ENCODE measurements around the gene SYT2. TPM values are rescaled to one million over a fixed set of nuclear protein-coding genes. Genes with fewer than 3 reads are reported as not detected.

The SYT2 gene
- total and polyA plus RNA-seq, 12 donors: under 0.01 to 0.07 (median 0.02) TPM; not detected in 9

DNA sequence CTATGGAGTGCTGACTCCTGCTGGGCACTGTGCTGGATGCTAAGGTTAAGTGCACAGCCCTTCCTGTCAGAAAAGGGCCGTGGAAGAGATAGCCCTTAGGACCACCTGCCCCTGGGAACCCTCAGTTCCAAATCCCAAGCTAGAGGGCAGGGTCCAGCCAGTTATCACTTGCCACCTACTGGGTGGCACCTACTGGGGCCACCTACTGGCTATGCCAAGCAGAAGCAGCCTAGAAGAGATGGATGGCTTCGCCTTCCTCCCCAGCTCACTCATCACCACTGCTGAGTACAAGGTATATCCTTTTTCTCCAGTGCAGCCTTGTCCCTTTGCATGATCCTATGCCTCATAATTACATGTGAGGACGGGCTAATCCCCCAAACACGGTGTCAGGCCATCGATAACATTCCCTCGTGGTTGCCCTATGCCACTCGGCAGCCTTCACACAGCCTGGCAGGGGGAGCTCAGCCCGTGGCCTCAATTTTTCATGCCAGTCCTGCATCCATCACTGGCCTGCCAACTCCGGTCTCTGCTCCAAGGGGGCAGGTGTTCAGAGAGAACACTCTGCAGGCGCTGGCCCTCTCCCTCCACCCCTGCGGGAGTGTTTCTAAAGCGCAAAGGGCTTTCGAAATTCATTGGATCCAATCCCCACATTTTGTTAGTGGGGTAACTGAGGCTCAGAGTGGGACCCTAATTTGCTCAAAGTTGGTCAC, 49.0 kb downstream of the SYT2 start:
- Histone ChIP-seq H3K27me3 (peaks cover 0 to 98% (median 56%) of the 10 kb centered on the region in 7 donors), H3K4me1 (no peaks in the 10 kb centered on the region), H3K36me3 (no peaks in the 10 kb centered on the region), H3K9me3 (no peaks in the 10 kb centered on the region), H3K27ac (no peak overlapping the region), H3K4me3 (no peak overlapping the region)
- TF ChIP-seq, protein P1, sequence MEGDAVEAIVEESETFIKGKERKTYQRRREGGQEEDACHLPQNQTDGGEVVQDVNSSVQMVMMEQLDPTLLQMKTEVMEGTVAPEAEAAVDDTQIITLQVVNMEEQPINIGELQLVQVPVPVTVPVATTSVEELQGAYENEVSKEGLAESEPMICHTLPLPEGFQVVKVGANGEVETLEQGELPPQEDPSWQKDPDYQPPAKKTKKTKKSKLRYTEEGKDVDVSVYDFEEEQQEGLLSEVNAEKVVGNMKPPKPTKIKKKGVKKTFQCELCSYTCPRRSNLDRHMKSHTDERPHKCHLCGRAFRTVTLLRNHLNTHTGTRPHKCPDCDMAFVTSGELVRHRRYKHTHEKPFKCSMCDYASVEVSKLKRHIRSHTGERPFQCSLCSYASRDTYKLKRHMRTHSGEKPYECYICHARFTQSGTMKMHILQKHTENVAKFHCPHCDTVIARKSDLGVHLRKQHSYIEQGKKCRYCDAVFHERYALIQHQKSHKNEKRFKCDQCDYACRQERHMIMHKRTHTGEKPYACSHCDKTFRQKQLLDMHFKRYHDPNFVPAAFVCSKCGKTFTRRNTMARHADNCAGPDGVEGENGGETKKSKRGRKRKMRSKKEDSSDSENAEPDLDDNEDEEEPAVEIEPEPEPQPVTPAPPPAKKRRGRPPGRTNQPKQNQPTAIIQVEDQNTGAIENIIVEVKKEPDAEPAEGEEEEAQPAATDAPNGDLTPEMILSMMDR (IDR thresholded peaks at IDR 0.05): peak in 4 of 9 donors; percentile 13 to 41 (median 24)
- intact Hi-C loops (cut with DNase I): no loop called here
- DNase-seq: no peak
- peak in 1 of 8 donors; percentile 35 for ATAC-seq
- 76 to 80% methylated on average over 13 of the region's 13 CpGs for WGBS, 2 donors

DNA sequence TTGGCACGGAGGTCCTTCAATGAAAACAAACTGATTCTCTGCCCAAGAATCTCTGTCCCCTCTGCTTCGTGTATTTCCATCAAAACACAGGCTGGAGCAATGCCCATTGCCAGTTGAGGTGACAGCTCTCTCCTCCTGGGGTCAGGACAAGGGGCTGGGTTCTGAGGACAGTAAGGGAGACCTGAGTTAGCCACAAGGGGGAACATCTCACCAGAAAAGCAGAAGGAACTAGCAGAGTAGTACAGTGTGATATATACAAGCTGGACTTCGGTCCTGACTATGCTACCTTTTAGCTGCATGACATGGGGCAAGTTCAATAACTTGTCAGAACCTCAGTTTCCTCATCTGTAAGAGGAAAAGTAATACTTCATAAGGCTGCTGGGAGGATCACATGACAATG, 50.3 kb downstream of the SYT2 start:
- H3K9me3 ChIP-seq: no peaks in the 10 kb centered on the region
- intact Hi-C loops (cut with DNase I): no loop called here
- DNase-seq (no peak), ATAC-seq (no peak)
- no peak overlapping the region for H3K27ac ChIP-seq
- H3K4me1 ChIP-seq: no peaks in the 10 kb centered on the region
- H3K27me3 ChIP-seq: peaks cover 0 to 100% (median 61%) of the 10 kb centered on the region in 7 donors
- no peaks in the 10 kb centered on the region for H3K36me3 ChIP-seq
- 57 to 70% methylated on average over 3 of the region's 3 CpGs for WGBS, 2 donors
- TF ChIP-seq, protein P1 (IDR thresholded peaks at IDR 0.05): no peak
- no peak overlapping the region for H3K4me3 ChIP-seq

DNA sequence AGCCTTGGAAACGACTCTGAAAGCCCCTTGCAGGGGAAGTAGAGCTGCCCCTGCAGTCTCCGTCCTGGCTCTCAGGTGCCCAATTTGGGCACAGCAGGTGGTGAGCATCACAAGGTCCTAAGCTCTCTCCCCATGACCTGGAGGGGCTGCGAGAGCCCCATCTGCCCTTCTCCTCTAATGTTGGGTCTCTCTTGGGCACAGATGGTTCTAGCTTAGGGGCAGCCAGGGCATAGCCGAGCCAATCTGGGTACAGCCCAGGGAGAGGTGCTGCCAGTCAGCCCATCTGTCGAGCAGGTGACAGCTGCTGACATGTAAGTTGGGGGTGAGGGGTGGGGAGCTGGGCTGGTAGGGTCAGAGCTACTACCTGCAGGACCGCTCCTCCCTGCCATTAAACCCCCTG, 50.7 kb downstream of the SYT2 start:
- Histone ChIP-seq H3K36me3 (no peaks in the 10 kb centered on the region), H3K4me1 (no peaks in the 10 kb centered on the region), H3K4me3 (no peak overlapping the region), H3K27me3 (peaks cover 0 to 100% (median 59%) of the 10 kb centered on the region in 7 donors), H3K9me3 (no peaks in the 10 kb centered on the region), H3K27ac (no peak overlapping the region)
- ATAC-seq (no peak), DNase-seq (no peak)
- WGBS, 2 donors: 49 to 57% methylated on average over 6 of the region's 6 CpGs
- TF ChIP-seq, protein P1 (IDR thresholded peaks at IDR 0.05): no peak
- intact Hi-C loops (cut with DNase I): no loop called here

DNA sequence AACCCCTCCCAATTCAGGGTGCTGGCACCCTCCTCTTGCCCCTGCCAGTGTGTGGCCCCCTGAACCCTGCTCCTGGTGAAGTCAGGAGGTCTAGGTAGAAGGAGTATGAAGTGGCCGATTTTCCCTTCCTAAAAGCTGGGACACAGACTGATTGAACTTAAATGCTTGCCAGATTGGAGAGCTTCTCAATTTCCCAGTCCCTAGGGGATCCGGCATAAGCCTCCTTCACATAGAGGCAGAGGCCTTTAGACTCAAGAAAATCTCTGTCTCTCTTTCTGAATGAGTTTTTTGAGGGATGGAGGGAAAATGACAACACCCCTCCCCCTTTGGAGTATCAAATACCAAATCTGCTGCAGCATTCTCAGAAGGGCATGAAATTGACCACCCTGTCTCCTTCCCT, 51.5 kb downstream of the SYT2 start:
- 41 to 51% methylated on average over 2 of the region's 2 CpGs for WGBS, 2 donors
- no peaks in the 10 kb centered on the region for H3K9me3 ChIP-seq
- no peaks in the 10 kb centered on the region for H3K4me1 ChIP-seq
- TF ChIP-seq, protein P1 (IDR thresholded peaks at IDR 0.05): no peak
- peaks cover 0 to 100% (median 60%) of the 10 kb centered on the region in 7 donors for H3K27me3 ChIP-seq
- DNase-seq (no peak), ATAC-seq (no peak)
- H3K4me3 ChIP-seq: no peak overlapping the region
- H3K27ac ChIP-seq: no peak overlapping the region
- H3K36me3 ChIP-seq: no peaks in the 10 kb centered on the region
- intact Hi-C loops (cut with DNase I): no loop called here
